Activated naive CD8-positive, alpha-beta T cell treated with anti-CD3 and anti-CD28 coated beads for 36 hours (primary cell): Measurements from ENCODE around the gene GBX2. TPM values are rescaled to one million over a fixed set of nuclear protein-coding genes. Genes with fewer than 3 reads are reported as not detected.

ENCODE experiments used
- DNase-seq: peaks from one replicate; pipeline ENCODE4 v3.0.0; 2021
- H3K27ac Mint-ChIP-seq: one replicate; pipeline ENCODE4 v1.8.0; 2022; ENCODE audit warnings: mild to moderate bottlenecking, moderate library complexity, mixed read lengths
- H3K27me3 Mint-ChIP-seq: one replicate; pipeline ENCODE4 v1.8.0; 2022; ENCODE audit warnings: mild to moderate bottlenecking, mixed read lengths
- H3K36me3 Mint-ChIP-seq: one replicate; pipeline ENCODE4 v1.8.0; 2021; ENCODE audit warnings: mild to moderate bottlenecking, mixed read lengths
- H3K4me1 Mint-ChIP-seq: one replicate; pipeline ENCODE4 v1.8.0; 2021; ENCODE audit warnings: mixed read lengths
- H3K4me3 Mint-ChIP-seq: one replicate; pipeline ENCODE4 v1.8.0; 2022; ENCODE audit warnings: mild to moderate bottlenecking, moderate library complexity, mixed read lengths
- H3K9me3 Mint-ChIP-seq: one replicate; pipeline ENCODE4 v1.8.0; 2022; ENCODE audit warnings: mixed read lengths
- total RNA-seq, 2 experiments: library from RNA; stranded (reverse); gene quantifications; one replicate each; pipeline ENCODE4 v1.2.3, GENCODE V29; 2021

The GBX2 gene
- total RNA-seq, 2 experiments from 2014 or later, result not detected

- DNase-seq, result no peak
- H3K27me3 Mint-ChIP-seq, result peaks cover 88% of the 10 kb centered on the region
- H3K27ac Mint-ChIP-seq, result no peak overlapping the region
- H3K9me3 Mint-ChIP-seq, result no peaks in the 10 kb centered on the region
- H3K4me1 Mint-ChIP-seq, result peaks cover 5% of the 10 kb centered on the region
- no peak overlapping the region for H3K4me3 Mint-ChIP-seq
- H3K36me3 Mint-ChIP-seq, result no peaks in the 10 kb centered on the region
Observed at GRCh38 chr2:236176417-236176816, 8.2 kb upstream of the GBX2 start.

GRCh38 chr2:236175548-236176150 is 7.5 kb upstream of the GBX2 start:
- Mint-ChIP-seq H3K4me1 (peaks cover 5% of the 10 kb centered on the region), H3K27me3 (peaks cover 88% of the 10 kb centered on the region), H3K9me3 (no peaks in the 10 kb centered on the region), H3K36me3 (no peaks in the 10 kb centered on the region), H3K27ac (no peak overlapping the region), H3K4me3 (no peak overlapping the region)
- no peak for DNase-seq

DNA sequence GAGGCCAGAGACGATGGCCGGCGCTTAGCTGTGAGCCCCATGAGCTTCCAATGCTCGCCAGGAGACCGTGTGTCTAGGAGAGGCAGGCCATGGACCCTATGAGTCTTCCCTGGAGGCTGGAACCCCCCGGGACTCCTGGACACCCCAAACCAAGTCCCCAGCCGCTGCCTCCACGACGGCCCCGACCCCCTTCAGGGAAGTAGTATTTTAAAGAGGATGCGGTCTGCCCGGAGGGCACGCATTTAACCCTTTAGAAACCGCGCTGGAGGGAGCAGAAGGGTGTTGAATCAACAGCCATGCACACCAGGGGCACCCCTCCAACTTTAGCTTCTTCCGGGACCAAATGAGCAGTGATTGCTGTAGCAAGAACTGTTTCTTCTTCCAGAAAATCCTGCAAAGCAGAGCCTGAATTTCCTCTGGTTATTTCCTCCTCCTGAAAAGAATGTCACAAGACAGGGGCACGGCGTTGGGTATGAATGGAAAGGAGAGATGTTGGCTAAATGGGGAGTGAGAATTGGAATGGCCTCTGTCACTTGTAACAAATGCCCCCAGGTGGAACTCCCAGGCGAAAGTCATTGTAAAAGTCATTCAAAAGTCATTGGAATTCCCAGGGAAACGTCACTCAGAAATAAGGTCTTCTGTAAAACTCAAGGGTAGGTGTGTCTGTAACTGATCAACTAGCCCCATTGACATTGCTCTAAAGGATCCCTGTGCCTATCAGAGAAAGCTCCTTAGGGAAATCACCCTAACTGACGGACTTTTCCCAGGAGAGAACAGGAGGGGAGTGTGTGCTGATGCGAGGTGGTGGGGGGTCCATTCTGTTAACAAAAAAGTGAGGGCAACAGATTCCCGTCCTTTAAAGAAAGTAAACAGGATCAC is 5.8 kb upstream of the GBX2 start:
- Mint-ChIP-seq H3K9me3 (peaks cover 2% of the 10 kb centered on the region), H3K36me3 (peaks cover 2% of the 10 kb centered on the region), H3K27me3 (peaks cover 92% of the 10 kb centered on the region), H3K4me3 (no peak overlapping the region), H3K27ac (no peak overlapping the region), H3K4me1 (peaks cover 4% of the 10 kb centered on the region)
- DNase-seq, result no peak

DNA sequence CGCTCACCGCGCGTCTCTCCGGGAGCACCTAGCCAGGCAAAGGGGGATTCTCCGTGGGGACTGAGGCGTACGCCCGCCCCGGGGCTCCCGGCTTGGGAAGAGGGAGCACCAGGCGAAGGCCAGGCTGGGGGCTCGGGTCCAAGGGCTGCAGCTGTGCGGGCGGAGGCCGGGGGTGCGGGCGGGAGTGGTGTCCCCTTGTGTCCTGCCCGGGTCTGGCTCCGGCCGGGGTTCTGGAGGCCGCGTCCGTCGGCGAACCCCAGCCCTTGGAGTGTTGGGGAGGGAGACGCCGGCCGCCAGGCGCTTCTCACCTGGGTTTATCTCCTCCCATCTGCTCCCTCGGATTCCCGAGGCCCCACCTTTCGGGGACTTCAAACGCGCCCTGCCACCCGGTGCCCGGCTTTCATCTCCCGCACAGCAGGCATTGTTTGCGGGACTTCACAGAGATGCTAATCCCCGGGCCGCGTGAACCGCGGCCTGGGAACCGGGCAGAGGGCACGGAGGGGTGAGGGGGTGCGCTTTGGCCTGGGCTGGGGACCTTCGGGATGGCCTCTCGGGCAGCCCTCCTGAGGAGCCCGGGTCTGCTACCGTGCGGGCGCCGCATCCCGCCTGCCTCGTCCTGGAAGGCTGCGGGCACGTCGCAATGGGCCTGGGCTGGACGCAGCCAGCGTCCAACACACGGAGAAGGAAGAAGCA is 5.0 kb upstream of the GBX2 start:
- Mint-ChIP-seq H3K27ac (no peak overlapping the region), H3K36me3 (peaks cover 2% of the 10 kb centered on the region), H3K4me3 (no peak overlapping the region), H3K9me3 (peaks cover 2% of the 10 kb centered on the region), H3K27me3 (peaks cover 87% of the 10 kb centered on the region), H3K4me1 (peaks cover 4% of the 10 kb centered on the region)
- DNase-seq, result no peak

DNA sequence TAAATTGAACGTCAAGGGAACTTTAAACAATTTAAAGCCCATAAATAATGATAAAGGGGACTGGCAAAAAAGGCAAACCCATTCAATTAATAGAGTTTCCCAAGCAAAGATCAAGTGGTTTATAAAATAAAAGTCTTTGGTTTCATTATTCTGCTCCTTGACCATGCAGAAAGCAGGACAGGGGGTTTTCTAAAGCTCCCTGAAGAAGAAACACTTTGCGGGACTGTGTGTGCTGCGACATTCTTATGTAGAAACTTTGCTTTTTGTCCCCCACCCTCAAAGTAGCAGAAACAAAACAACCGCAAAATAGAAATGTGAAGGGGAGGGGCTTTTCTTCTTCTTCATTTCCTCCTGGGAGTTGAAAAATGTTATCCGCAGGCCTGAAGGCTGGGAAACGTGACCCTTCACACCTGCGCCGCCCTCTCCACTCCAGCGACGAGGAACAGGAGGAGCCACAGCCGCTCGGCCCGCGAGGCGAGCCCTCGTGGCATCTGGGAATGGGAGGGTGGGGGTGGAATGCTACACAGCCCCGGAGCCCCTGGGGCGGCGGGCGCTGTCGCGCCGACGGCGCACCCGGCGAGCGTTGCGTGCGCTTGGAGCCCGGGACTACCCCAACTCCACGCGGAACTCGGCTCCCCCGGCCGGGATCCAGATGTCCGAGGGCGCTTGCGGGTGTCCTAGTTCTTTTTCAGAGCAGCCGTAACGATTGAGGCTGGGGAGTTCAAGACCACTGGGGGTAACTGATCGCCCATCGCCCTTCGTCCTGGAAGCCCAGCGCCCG is 4.3 kb upstream of the GBX2 start:
- H3K4me3 Mint-ChIP-seq, result no peak overlapping the region
- H3K27ac Mint-ChIP-seq, result no peak overlapping the region
- peaks cover 80% of the 10 kb centered on the region for H3K27me3 Mint-ChIP-seq
- H3K4me1 Mint-ChIP-seq, result peaks cover 4% of the 10 kb centered on the region
- peaks cover 2% of the 10 kb centered on the region for H3K9me3 Mint-ChIP-seq
- DNase-seq, result no peak
- peaks cover 2% of the 10 kb centered on the region for H3K36me3 Mint-ChIP-seq

DNA sequence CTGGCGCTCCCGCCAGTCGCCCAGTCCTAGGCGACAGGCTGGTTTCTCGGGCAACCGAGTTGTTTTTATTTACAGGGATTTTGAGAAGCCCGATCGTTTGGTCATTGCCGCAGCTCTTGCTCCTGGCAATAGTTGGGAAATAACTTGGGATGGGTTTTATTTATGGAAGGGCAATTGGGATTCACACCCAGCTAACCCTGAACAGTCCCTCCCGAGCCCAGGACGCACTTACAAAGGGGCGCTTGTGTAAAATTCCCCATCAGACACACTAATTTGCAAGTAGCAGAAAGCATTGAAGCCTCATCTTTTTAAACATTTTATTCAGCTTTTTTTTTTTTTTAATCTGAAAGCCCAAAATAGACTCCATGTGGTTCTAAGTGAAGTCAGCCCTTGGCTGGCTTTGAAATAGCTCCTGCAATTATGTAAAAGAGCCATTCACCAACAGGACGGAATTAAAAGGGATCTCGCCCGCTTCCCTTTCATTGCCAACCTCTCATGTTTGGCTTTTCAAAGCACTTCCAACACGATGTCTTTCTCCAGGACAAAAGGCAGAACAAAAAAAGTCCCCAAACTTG is 3.6 kb upstream of the GBX2 start:
- H3K4me3 Mint-ChIP-seq, result no peak overlapping the region
- H3K27ac Mint-ChIP-seq, result no peak overlapping the region

GRCh38 chr2:236171181-236171679 is 3.0 kb upstream of the GBX2 start:
- Mint-ChIP-seq H3K27ac (no peak overlapping the region), H3K4me1 (peaks cover 11% of the 10 kb centered on the region), H3K36me3 (peaks cover 2% of the 10 kb centered on the region), H3K4me3 (no peak overlapping the region), H3K9me3 (peaks cover 2% of the 10 kb centered on the region), H3K27me3 (peaks cover 79% of the 10 kb centered on the region)
- DNase-seq, result no peak

More for the DNA sequence above, 3.6 kb upstream of the GBX2 start:
- H3K4me1 Mint-ChIP-seq, result peaks cover 6% of the 10 kb centered on the region
- H3K9me3 Mint-ChIP-seq, result peaks cover 2% of the 10 kb centered on the region
- H3K36me3 Mint-ChIP-seq, result peaks cover 2% of the 10 kb centered on the region
- DNase-seq, result no peak
- H3K27me3 Mint-ChIP-seq, result peaks cover 78% of the 10 kb centered on the region

DNA sequence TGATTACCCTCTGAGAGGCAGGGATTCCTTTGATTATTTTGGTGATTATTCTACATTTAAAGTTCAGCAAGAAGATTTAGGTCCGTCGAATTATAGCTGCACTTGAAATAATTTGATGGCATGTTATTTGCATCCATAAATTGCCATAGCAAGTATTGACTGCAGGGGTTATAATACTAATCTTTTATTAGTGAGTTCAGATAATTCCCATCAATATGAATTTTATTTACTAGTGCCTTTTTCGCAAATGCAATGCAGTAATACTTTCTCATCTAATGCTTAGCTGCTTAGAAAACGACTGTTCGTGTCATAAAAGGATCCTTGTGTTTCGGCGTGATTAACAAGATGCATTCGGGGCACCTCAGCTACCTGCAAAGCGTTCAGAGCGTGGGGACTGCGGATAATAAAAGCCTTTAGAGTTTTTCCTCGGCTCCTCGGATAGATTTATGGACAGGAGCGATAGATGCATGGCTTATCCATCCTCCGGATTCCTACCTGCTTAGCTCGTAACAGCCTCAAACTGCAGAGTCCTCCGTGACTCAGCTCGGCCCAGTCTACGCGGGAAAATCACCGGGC is 2.5 kb upstream of the GBX2 start:
- no peak overlapping the region for H3K4me3 Mint-ChIP-seq
- no peak overlapping the region for H3K27ac Mint-ChIP-seq
- H3K9me3 Mint-ChIP-seq, result peaks cover 2% of the 10 kb centered on the region
- peaks cover 79% of the 10 kb centered on the region for H3K27me3 Mint-ChIP-seq
- no peak for DNase-seq
- peaks cover 2% of the 10 kb centered on the region for H3K36me3 Mint-ChIP-seq
- H3K4me1 Mint-ChIP-seq, result peaks cover 13% of the 10 kb centered on the region

DNA sequence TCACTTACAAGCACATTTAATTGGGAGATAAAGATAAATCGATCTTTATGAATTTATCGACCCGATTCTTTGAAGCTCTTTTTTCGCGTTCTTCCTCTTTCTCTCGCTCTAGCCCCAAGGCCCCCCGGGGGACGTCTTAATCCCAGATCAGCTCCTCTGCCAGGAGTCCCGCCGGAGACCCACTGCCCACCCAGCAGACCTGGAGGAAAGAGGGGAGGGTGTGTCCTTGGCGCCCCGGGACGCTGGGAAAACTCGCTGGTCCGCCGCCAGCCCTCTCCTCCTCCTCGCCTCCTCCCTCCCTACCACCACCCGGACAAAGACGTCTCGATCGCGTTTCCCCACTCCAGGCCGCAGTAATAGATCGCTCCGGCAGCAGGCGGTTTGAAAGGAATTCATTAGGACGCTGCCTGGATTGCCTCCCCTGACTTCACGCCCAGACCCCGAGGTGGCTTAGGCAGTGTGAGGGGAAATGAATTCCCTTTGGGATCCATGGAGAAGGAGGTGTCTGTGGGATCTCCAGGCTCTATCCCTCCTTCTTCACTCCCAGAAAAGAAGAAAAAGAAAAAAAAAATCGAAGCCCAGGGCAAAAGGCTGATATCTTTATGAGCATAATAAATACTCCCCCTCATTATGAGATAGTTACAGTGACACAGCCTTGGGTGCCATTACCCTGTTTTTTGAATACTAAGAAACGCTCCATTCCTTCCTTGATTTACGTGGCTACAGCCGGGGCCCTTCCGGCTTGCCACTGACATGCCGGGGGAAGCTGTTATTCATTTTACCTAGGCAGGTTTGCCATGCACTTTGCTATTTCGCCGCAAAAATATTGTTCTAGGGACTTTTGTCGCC is 1.8 kb upstream of the GBX2 start:
- H3K4me3 Mint-ChIP-seq, result no peak overlapping the region
- H3K9me3 Mint-ChIP-seq, result peaks cover 2% of the 10 kb centered on the region
- H3K36me3 Mint-ChIP-seq, result peaks cover 2% of the 10 kb centered on the region
- peaks cover 13% of the 10 kb centered on the region for H3K4me1 Mint-ChIP-seq
- H3K27ac Mint-ChIP-seq, result no peak overlapping the region
- DNase-seq, result no peak
- peaks cover 79% of the 10 kb centered on the region for H3K27me3 Mint-ChIP-seq

DNA sequence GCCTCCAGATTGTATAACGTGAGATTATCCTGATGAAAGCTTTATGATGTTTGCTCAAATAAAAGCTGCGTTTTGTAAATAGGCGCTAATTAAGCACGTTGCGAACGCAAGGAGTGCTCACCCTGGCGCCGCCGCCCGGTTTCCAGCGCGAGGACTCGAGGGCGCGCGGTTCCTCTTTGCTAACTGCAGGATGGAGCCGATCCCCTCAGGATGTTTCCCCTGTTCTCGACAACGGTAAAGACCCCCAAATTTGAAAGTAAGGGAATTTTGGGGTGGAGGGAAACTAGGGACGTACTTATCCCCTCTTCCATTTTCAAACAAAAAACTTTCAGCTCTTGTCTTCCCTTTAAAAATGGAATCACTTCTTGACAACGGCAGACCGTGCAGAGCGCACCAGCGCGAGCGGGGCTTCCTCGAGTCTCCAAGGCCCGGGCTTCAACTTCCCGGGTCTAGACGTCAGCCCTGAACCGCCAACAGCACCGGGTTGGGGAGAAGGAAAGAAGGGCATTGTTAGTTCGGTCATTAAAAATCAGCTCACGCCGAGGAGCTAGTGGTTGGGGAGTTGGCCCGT is 1.1 kb upstream of the GBX2 start:
- peaks cover 76% of the 10 kb centered on the region for H3K27me3 Mint-ChIP-seq
- no peak overlapping the region for H3K4me3 Mint-ChIP-seq
- H3K27ac Mint-ChIP-seq, result no peak overlapping the region
- H3K4me1 Mint-ChIP-seq, result peaks cover 15% of the 10 kb centered on the region
- peaks cover 2% of the 10 kb centered on the region for H3K9me3 Mint-ChIP-seq
- DNase-seq, result no peak
- peaks cover 2% of the 10 kb centered on the region for H3K36me3 Mint-ChIP-seq

DNA sequence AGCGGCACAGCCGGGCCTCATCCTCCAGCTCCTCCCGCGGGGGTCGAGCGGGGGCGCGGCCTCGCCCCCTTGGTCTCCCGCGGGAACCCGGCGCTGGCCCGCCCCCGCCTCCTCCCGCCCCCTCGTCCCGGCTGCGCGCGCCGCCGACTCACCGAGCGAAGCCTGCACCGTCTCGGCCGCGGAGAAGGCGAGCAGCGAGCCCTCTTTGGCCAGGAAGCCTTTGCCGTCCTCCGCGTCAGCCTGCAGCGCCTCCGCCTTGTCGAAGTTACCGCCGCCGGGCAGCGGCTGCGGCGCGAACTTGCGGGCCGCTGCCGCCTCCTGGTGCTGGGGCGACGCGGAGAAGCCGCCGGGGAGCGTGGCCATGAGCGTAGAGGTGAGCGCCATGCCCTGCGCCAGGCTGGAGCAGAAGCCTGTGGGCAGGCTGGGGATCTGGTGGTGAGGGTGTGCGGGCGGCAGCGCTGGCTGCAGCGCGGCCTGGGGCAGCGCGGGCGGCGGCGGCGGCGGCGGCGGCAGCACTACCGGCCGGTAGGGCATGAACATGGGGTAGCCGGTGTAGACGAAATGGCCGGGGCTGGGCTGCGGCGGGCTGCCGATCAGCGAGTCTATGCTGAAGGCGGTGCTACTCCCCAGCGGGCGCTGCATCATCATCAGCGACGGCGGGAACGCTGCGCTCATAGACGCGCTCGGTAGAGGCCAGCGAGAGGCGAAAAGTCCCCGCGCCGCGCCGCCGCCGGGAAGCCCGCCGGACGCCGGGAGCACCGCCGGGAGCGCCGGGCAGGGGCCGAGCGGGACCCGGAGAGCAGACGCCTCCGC is 683 bp downstream of the GBX2 start:
- Mint-ChIP-seq H3K4me3 (no peak overlapping the region), H3K27ac (no peak overlapping the region), H3K9me3 (peaks cover 2% of the 10 kb centered on the region), H3K4me1 (peaks cover 15% of the 10 kb centered on the region), H3K27me3 (peaks cover 67% of the 10 kb centered on the region), H3K36me3 (peaks cover 2% of the 10 kb centered on the region)
- DNase-seq, result no peak

DNA sequence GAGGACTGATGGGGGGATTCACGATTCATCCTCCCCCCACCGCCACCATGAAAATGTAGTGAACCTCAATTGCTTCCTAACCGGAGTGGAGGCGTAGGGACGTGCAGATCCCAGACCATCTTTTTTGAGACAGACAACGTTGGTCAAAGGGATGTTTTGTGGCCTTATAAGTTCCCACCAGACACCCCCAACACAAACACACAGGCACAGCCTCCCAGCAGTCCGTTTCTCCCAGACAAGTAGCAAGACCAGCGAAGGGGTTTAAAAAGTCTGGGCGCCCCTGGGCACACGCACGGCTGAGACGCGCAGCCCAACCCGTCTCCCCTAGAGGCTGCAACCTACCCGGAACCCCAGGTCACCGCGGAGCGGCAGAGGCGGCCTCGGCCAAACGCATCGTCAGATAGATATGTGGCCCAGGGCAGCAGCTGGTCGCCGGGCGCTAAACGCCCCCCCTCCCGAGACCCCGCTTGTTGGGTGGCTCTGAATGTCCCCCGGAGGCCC is 1.3 kb downstream of the GBX2 start:
- H3K36me3 Mint-ChIP-seq, result peaks cover 2% of the 10 kb centered on the region
- no peak for DNase-seq
- peak overlapping the region; percentile 38 for H3K27ac Mint-ChIP-seq
- H3K4me1 Mint-ChIP-seq, result peaks cover 15% of the 10 kb centered on the region
- no peak overlapping the region for H3K4me3 Mint-ChIP-seq
- H3K27me3 Mint-ChIP-seq, result peaks cover 67% of the 10 kb centered on the region
- H3K9me3 Mint-ChIP-seq, result peaks cover 2% of the 10 kb centered on the region
